K562 (cell line): ENCODE measurements around the gene GLIS2. TPM values are rescaled to one million over a fixed set of nuclear protein-coding genes. Genes with fewer than 3 reads are reported as not detected.

Experiments used
- COPS2 ChIP-seq: fragments of 450-650 bp; conservative IDR thresholded peaks from 2 replicates; pipeline ENCODE4 v1.6.1; 2016; ENCODE audit warnings: mild to moderate bottlenecking, moderate library complexity
- EWSR1 ChIP-seq: fragments of 450-650 bp; IDR thresholded peaks from 2 replicates; pipeline ENCODE4 v1.6.1; 2018; ENCODE audit warnings: borderline replicate concordance, mild to moderate bottlenecking, low read depth, moderate library complexity; ENCODE audit not compliant: partially characterized antibody
- GABPA ChIP-seq: fragments of 200-800 bp; sonication (Bioruptor generic); conservative IDR thresholded peaks from 2 replicates; pipeline ENCODE4 v1.6.1; 2016; ENCODE audit warnings: low read depth, missing genetic modification characterization, missing compliant biosample characterization
- NEUROD1 ChIP-seq: fragments of 150-350 bp; IDR thresholded peaks from 2 replicates; pipeline ENCODE4 v1.6.1; 2014; ENCODE audit warnings: borderline replicate concordance, low read length, low read depth; ENCODE audit not compliant: partially characterized antibody
- RBM34 ChIP-seq: fragments of 200-400 bp; formaldehyde crosslinking; IDR thresholded peaks from 2 replicates; pipeline ENCODE4 v1.6.1; 2018; ENCODE audit warnings: low read length, borderline replicate concordance; ENCODE audit not compliant: insufficient read depth
- RBM39 ChIP-seq: fragments of 200-400 bp; formaldehyde crosslinking; optimal IDR thresholded peaks from 2 replicates; pipeline ENCODE3; 2018; ENCODE audit warnings: low read depth, low read length
- SRSF7 ChIP-seq: fragments of 200-400 bp; formaldehyde crosslinking; optimal IDR thresholded peaks from 2 replicates; pipeline ENCODE3; 2017; ENCODE audit warnings: mild to moderate bottlenecking, low read depth, low read length
- ZFP30 ChIP-seq: fragments of 250-450 bp; sonication (Bioruptor Pico); IDR thresholded peaks from 2 replicates; pipeline ENCODE4 v1.8.0; 2022; ENCODE audit warnings: moderate library complexity, mild to moderate bottlenecking, inconsistent platforms, borderline replicate concordance
- ZFP36 ChIP-seq: fragments of 150-350 bp; IDR thresholded peaks from 2 replicates; pipeline ENCODE4 v1.6.1; 2018; ENCODE audit warnings: low read length, low read depth; ENCODE audit not compliant: partially characterized antibody
- polyA plus RNA-seq, 8 experiments: library from polyadenylated mRNA; depleted of rRNA in 4 of 8; stranded (reverse) in 5 of 8; unstranded in 3 of 8; fragments of >200 nt; fragmentation: Nextera tagmentation in 2 of 8; fragmentation: Illumina TruSeq in 1 of 8; extraction: Ambion mirVana in 2 of 8; extraction: Trizol in 1 of 8; gene quantifications; 2 replicates each; pipeline versions ENCODE4 v1.2.1 to v1.2.3, GENCODE V29; 2011 to 2014; ENCODE audit warnings: inconsistent platforms in 1 of 8, missing spikeins in 1 of 8
- total RNA-seq, 7 experiments: library from RNA; depleted of rRNA in 6 of 7; stranded (reverse); fragments of >200 nt in 6 of 7; fragmentation: Illumina TruSeq in 2 of 7; extraction: Trizol in 2 of 7; gene quantifications; 2 replicates each; pipeline versions ENCODE4 v1.2.1 to v1.2.3, GENCODE V29; 2011 to 2021; ENCODE audit warnings: low replicate concordance in 1 of 7
- TF ChIP-seq, protein P1 (sequence below): fragments of 450-650 bp; IDR thresholded peaks from 2 replicates; pipeline ENCODE4 v1.6.1; 2016; ENCODE audit warnings: low read depth
- TF ChIP-seq, protein P2 (sequence below): IDR thresholded peaks from 2 replicates; pipeline ENCODE4 v1.6.1; 2011; ENCODE audit not compliant: insufficient read length; ENCODE audit errors: extremely low read depth
- TF ChIP-seq, protein P3 (sequence below): fragments of 450-650 bp; IDR thresholded peaks from 2 replicates; pipeline ENCODE4 v1.6.1; 2018; ENCODE audit warnings: mild to moderate bottlenecking, low read depth; ENCODE audit not compliant: partially characterized antibody
- TF ChIP-seq, protein P4 (sequence below): fragments of 450-650 bp; IDR thresholded peaks from 2 replicates; pipeline ENCODE4 v1.6.1; 2017; ENCODE audit warnings: mild to moderate bottlenecking, moderate library complexity

GLIS2 gene
- total and polyA plus RNA-seq, 9 of the 15 experiments (the other 6 are each of a cell fraction or from before 2014, with no cell fraction given) = 0.10 to 9.0 (median 0.57) TPM

DNA sequence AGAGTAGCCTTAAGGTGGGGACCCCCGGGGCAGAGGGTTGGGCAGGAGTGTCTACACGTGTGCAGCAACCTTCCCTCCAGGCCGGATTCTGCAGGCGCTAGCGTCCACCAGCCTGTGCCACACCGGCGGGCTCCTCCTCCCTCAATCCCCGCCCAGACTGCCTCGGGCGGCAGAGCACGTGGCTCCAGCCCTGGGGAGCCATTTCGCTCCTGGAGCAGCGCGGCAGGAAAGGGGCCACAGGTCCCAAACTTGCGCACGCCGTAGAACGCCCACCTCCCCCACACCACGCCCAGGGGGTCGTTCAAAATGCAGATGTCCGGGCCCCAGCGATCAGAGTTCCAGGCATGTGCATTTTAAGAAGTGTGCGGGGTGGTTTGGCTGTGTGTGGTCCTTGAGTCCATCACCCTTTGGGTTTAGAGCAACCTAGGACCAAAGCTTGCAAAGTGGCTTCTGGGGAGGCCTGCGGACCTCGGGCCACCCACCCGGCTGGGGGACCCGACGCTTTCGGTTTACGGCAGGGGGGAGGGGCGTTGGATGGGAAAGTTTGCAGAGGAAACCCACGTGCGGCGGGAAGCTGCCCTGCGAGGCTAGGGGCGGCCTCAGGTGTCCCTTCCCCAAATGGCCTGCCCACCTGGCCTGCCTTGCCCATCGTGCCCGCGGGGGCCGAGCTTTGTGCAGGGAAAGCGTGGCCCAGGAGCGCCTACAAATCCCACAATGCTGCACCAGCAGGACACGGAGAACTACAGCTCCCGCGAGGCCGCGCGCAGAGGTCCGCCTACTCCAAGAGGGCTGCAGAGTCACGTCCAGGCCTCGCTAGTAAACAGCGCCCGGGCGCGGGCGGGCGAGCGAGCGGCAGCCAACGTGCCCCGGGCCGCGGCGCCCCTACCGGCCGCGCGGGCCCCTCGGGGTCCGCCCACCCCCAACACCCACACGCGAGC lies 44.4 kb upstream of the GLIS2 start (continued):
- TF ChIP-seq, protein P1, sequence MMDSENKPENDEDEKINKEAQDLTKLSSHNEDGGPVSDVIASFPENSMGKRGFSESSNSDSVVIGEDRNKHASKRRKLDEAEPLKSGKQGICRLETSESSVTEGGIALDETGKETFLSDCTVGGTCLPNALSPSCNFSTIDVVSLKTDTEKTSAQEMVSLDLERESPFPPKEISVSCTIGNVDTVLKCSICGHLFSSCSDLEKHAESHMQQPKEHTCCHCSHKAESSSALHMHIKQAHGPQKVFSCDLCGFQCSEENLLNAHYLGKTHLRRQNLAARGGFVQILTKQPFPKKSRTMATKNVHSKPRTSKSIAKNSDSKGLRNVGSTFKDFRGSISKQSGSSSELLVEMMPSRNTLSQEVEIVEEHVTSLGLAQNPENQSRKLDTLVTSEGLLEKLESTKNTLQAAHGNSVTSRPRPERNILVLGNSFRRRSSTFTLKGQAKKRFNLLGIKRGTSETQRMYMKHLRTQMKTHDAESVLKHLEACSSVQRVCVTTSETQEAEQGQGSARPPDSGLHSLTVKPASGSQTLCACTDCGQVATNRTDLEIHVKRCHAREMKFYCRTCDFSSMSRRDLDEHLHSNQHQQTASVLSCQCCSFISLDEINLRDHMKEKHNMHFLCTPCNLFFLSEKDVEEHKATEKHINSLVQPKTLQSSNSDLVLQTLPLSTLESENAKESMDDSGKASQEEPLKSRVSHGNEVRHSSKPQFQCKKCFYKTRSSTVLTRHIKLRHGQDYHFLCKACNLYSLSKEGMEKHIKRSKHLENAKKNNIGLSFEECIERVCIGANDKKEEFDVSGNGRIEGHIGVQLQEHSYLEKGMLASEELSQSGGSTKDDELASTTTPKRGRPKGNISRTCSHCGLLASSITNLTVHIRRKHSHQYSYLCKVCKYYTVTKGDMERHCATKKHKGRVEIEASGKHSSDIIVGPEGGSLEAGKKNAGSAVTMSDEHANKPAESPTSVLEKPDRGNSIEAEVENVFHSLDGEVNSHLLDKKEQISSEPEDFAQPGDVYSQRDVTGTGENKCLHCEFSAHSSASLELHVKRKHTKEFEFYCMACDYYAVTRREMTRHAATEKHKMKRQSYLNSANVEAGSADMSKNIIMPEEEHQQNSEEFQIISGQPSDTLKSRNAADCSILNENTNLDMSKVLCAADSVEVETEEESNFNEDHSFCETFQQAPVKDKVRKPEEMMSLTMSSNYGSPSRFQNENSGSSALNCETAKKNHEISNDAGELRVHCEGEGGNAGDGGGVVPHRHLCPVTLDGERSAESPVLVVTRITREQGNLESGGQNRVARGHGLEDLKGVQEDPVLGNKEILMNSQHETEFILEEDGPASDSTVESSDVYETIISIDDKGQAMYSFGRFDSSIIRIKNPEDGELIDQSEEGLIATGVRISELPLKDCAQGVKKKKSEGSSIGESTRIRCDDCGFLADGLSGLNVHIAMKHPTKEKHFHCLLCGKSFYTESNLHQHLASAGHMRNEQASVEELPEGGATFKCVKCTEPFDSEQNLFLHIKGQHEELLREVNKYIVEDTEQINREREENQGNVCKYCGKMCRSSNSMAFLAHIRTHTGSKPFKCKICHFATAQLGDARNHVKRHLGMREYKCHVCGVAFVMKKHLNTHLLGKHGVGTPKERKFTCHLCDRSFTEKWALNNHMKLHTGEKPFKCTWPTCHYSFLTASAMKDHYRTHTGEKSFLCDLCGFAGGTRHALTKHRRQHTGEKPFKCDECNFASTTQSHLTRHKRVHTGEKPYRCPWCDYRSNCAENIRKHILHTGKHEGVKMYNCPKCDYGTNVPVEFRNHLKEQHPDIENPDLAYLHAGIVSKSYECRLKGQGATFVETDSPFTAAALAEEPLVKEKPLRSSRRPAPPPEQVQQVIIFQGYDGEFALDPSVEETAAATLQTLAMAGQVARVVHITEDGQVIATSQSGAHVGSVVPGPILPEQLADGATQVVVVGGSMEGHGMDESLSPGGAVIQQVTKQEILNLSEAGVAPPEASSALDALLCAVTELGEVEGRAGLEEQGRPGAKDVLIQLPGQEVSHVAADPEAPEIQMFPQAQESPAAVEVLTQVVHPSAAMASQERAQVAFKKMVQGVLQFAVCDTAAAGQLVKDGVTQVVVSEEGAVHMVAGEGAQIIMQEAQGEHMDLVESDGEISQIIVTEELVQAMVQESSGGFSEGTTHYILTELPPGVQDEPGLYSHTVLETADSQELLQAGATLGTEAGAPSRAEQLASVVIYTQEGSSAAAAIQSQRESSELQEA = no peak
- no peak for TF ChIP-seq RBM34
- no peak for TF ChIP-seq SRSF7
- TF ChIP-seq RBM39 = no peak
- no peak for TF ChIP-seq COPS2
- no peak for TF ChIP-seq EWSR1
- no peak for TF ChIP-seq ZFP36
- peak; percentile 38; the same call in 1 of the 2 replicates for TF ChIP-seq GABPA
- TF ChIP-seq, protein P2, sequence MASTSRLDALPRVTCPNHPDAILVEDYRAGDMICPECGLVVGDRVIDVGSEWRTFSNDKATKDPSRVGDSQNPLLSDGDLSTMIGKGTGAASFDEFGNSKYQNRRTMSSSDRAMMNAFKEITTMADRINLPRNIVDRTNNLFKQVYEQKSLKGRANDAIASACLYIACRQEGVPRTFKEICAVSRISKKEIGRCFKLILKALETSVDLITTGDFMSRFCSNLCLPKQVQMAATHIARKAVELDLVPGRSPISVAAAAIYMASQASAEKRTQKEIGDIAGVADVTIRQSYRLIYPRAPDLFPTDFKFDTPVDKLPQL = no peak
- TF ChIP-seq ZFP30 (CRISPR knock-in tag) = no peak
- TF ChIP-seq, protein P3, sequence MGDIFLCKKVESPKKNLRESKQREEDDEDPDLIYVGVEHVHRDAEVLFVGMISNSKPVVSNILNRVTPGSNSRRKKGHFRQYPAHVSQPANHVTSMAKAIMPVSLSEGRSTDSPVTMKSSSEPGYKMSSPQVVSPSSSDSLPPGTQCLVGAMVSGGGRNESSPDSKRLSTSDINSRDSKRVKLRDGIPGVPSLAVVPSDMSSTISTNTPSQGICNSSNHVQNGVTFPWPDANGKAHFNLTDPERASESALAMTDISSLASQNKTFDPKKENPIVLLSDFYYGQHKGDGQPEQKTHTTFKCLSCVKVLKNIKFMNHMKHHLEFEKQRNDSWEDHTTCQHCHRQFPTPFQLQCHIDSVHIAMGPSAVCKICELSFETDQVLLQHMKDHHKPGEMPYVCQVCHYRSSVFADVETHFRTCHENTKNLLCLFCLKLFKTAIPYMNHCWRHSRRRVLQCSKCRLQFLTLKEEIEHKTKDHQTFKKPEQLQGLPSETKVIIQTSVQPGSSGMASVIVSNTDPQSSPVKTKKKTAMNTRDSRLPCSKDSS = no peak
- TF ChIP-seq, protein P4, sequence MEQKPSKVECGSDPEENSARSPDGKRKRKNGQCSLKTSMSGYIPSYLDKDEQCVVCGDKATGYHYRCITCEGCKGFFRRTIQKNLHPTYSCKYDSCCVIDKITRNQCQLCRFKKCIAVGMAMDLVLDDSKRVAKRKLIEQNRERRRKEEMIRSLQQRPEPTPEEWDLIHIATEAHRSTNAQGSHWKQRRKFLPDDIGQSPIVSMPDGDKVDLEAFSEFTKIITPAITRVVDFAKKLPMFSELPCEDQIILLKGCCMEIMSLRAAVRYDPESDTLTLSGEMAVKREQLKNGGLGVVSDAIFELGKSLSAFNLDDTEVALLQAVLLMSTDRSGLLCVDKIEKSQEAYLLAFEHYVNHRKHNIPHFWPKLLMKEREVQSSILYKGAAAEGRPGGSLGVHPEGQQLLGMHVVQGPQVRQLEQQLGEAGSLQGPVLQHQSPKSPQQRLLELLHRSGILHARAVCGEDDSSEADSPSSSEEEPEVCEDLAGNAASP = no peak
- TF ChIP-seq NEUROD1 = peak; percentile 80
